GM18526 (cell line): Measurements from ENCODE around the gene MTIF3.

ENCODE experiments used
- POLR2A ChIP-seq: IDR thresholded peaks from 3 replicates; pipeline ENCODE4 v1.6.1; 2011; ENCODE audit not compliant: insufficient read length; ENCODE audit errors: extremely low read depth

MTIF3 gene

DNA sequence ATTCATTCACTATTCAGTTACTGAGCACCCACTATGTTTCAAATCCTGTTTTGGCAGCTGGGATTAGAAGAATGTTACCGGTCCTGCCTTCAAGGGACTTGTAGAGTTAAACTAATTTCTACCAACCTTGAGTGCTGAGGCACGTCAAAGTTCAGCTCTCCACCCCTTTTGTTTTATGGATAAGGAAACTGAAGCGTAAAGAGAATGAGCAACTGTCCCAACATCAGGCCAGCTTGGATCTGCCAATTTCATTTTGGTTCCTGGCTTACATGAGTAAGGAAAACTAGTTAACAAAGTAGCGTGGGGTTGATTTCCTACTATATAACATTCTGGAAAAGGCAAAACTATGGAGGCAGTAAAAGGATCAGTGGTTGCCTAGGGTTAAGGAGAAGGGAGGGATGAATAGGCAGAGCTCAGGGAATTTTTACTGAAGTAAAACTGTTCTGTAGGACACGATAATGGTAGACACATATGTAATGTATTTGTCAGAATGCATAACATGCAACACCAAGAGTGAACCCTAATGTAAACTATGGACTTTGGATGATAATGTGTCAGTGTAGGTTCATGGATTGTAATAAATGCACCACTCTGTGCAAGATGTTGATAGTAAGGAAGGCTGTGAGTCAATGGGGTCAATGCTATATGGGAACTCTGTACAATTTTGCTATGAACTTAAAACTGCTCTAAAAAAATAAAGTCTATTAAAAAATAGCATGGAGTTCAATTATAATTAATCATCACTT lies 19.9 kb upstream of the MTIF3 start:
- TF ChIP-seq POLR2A: no peak

DNA sequence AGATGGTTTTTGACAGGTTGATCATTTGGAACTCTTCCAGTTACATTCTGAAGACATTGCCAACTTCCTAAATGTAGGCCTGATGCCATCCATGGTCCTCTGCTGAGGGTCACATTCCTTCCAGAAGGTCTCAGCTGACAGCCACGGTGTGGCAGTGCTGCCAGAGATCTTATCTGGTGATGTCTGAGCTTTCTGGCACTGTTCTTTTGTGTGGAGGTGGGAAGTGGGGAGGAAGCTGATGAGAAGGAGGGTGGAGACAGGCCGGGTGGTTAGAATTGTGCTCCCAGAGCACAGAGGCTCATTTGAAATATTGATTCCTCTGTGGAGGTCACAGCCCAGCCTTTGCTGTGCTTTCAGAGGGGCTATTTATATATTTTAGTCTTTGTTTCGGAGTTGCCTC lies 16.1 kb upstream of the MTIF3 start:
- TF ChIP-seq POLR2A: no peak

DNA sequence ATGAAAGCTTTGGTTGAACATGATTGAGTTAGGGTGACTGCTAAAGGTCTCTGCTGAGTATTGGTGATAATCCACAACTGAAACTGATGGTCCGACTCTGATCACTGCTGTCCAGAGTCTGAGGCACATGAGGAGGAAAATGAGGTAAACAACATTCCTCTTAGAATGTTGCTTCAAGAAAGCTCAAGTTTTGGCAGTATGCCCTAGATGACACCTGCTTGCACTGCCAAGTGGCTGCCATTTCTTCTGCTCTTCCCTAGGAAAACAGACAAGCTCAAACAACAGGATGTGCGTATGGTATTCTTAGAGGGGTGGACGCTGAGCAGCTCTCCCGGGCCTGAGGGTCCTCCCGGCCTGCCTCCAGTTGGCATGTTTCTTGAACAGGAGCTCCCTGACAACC lies 15.2 kb upstream of the MTIF3 start:
- TF ChIP-seq POLR2A: no peak

DNA sequence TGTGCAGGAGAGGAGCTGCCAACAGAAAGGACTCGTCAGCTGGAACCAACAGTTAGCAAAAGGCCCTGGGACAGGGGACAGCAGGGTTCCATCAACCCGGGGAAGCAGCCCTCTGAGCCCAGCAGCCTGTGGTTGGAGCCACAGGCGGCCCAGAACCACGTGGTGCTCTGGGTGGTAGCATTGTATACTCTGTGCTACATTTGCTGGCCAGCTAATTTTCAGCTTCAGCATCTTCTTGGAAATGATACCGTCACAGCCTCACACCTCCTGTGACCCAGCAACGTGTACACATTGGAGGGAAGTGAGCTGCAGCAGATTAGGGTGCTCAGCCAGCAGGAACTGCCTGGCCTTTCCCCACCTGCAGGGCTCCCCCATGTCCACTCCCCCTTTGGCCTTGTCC lies 13.1 kb upstream of the MTIF3 start:
- TF ChIP-seq POLR2A: no peak

DNA sequence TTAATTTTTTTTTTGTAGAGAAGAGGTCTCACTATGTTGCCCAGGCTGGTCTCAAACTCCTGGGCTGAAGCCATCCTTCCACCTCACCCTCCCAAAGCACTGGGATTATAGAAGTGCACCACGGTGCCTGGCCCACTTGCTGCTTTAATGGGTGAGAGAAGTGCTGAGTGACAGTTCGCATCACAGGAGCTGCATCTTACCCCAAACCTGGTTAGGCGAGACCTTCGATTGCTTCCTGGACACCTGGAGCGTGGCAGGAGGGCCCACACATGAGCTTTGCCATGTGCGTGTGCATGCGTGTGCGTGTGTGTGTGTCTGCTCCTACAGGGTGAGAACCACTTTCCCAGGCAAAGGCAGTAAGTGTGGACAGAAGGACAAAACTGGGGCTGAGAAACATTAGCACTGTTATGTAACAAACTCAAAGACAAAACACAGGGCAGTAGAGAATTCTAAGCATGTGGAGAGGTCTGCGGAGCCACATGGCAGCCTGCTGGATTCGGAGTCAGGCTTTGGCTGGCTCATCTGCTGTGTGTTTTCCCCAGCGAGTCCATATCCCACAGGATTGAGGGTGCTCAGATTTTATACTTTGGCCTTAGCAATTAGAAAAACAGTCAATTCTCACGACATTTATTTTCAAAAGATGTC lies 11.7 kb upstream of the MTIF3 start:
- no peak for TF ChIP-seq POLR2A

DNA sequence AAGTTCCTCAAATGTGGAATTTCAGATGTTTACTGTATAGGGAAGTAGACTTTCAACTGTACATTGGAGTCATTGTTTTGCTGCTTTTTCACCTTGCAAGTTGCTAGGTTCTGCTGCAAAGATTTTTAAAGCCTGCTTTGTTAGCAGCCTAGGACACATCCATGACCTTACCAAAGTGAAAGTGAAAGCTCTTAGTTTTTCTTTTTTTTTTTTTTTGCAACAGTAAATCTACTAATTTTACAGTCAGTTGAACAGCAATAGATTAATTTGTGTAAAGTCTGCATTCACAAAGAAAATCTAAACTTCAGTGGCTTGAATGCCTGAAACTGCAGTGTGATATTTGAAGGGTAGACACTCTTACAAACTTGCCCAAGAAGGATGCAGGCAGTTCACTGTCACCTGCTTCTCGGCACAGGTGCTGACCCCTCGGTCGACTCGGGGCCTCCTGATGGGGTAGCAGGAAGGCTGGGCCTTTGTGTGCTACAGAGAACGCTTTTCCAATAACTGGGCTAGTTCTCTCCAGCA lies 5.0 kb upstream of the MTIF3 start:
- TF ChIP-seq POLR2A: no peak

DNA sequence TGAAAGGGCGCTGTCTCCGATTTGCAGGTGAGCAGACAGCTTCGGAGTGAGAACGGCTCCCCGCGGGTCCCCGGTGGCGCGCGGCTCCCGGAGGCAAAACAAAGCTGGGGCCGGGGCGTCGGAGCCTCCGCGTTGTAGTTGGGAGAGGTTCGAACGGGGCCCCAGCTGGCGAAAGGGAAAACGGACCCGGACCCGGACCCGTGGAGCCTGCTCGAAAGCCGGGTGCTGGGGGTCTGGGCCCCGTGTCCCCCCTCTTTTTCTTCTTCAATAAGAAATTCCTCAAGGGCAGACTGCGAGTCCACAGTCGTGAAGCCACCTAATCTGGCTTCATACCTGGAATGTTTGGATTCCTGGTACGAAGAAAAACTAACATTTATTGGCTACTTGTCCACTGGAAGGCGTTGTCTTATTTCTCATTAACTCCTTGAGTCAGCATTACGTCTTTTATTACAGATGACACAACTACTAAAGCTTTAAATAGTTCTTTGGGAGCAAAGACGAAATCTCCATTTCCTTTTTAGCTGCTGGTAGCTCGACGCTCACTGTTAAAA lies 632 bp upstream of the MTIF3 start:
- no peak for TF ChIP-seq POLR2A

DNA sequence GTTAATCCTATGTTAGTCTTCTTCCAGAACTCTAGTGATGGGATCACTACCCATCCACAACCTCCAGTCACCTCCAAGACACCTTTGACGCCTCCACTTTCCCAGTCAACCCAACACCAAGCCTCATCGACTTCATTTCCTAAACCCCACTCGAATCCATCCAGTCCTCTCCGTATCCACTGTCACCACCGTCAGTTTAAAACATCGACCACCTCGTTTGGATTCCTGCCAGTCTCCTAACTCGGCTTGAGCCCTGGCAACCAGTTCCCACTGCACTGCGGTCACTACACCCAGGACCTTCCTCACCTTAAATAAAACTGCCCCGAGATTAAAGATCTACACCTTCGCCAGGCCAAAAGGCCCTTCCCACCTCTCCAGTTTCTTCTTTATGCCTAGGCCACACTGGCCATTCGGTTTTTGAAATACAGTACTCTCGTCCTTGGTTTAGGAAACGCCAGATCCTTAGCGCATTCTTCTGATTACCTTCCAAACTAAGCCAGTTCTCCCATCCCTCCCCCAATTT lies 1.2 kb downstream of the MTIF3 start:
- no peak for TF ChIP-seq POLR2A

DNA sequence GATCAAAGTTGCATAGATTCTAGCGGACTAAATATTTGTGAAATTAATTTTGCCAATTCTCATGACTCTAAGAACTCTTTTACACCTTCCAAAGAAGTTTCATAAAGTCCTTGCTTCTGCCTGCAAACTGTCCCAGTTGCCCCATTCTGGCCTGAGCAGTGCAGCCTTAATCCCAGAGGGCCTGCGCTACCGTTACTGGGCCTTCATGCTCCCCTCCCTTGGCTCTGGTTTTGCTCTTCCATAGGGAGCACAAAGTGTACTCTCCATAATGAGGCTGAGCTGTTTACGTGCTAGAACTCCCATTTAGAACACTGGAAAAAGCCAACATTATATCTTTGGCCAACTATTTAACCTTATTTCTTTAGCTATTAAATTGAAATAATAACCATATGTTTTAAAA lies 2.1 kb downstream of the MTIF3 start:
- TF ChIP-seq POLR2A: no peak

DNA sequence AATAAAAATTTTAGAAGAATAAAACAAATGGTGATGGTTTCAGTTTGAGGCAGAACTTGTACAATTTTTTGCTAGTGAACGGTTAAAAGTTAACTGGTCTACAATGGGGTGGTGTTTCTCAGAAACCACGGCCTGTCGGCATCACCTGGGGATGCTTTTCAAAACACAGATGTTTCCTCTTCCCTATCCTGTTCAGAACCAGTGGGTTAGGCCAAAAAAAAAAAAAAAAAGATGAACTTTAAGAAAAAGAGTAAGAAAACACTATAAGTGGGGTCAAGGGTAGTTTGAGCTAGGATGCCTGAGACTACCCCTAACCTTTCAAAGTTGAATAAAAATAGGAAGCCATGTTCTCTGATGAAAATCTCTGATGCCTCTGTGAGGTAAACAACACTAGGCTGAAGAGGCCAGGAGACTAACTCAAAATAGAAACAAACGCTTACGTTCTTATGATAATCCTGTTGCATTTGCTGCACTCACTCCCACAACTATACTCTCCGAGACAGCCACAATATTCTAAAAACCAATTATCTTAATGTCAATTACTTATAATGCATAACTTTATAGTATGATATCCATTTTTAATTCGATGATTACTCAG lies 3.3 kb downstream of the MTIF3 start:
- TF ChIP-seq POLR2A: no peak

DNA sequence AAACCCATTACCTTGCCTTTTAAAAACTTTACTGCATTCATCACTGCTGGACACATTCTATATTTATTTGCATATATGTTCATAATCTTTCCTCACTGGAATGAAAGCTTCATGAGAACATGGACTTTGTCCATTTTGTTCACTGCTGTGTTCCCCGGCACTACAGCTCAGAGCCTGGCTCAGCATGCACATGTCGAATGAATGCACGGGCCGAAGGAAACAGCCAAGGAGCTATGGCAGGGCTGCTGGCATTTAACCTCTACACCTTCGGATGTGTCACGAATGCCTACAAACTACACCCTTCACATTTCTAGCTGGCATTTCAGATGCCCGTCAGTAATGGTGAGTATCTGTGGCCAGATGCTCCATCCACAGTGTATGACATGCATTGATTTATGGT lies 7.6 kb downstream of the MTIF3 start:
- no peak for TF ChIP-seq POLR2A

DNA sequence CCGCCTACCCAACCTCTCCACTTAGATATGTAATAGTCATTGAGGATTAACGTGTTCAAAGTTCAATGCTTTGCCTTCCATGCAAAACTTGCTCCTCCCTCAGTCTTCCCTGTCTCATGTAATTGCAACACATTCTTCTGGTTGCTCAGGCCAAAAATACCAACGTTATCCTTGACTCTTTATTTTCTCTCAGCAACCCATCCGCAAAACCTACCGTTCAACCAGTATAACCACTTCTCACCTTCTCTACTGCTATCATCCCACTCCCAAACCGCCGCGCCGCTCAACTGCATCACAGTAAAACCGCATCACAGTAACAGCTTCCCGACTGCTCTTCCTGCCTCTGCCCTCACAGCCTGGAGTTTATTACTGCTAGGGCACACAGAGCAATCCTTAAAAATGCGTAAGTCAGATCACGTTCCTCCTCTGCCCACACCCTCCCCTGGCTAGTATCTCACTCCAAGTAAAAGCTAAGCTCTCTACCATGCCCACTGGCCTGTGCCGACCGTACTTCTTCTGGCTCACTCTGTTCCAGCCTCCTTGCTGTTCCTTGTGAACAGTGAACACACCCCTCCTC lies 8.2 kb downstream of the MTIF3 start:
- no peak for TF ChIP-seq POLR2A

DNA sequence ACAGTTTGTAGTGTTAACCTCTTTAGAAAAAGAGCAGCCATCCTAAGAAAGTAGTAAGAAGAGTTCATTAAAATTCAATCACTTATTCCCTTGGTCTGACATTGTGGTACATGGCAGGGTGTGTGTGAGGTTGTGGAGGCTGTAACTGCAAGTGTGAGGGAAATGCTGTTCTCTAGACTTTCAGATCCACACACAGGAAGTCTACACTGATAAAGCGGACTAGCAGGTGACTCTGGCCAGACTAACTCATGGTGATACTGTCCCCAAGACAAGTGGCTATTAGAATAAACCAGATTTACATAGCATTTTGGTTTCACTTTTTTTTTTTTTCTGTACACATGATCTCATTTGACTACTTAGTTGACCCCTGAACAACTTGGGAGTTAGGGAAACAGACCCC lies 10.0 kb downstream of the MTIF3 start:
- TF ChIP-seq POLR2A: no peak

DNA sequence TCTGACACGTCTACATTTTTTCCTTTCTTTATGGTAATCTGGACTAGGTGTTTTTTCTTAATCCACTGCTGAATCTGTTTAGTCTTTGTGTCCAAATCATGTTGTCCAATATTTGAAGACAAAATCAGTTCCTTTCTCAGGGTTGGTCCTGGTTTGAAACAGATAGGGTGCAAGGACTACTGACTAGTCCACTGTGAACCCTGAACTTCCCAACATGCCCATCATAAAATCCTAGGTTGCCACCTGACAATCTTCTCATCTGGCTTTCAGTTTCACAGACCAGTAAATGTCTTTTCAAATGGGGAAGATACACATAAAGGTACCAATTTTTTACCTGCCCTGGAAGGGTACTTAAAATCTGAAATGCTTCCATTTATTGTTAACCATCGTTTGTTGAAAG lies 13.2 kb downstream of the MTIF3 start:
- TF ChIP-seq POLR2A: no peak

DNA sequence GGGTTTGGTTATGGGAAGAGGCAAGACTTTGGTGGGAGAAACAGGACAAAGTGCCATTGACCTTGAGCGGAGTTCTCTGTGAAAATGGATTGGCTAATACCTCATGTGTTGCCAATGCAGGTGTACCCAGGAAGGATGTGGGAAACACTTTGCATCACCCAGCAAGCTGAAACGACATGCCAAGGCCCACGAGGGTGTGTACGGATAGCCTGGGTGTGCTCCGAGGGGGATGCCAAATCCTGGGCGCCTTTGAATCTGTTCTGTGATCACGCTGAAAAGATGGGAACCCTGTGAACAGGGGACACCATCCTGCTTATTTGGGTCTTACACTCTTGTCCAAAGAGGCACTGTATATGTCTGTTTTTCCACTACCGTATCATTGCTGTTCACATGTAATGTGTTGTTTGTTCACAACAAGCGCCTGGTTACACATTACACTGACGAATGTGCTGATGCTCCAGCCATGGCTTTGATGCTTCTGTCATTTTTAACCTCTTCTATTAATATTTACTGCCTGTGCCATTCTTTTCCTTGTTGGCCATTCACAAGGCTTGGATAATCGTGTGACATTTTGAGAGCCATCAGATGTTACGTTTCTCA lies 17.7 kb downstream of the MTIF3 start:
- no peak for TF ChIP-seq POLR2A
